GM21576 (cell line): Measurements from ENCODE around the gene F7.
"Not testable (repeated sequence)": the region's sequence is repeated elsewhere in the genome, so short reads cannot be mapped to it uniquely, and the experiment has no call there.

Source experiments
- ATAC-seq: cut with Tn5 transposase; IDR thresholded peaks from one replicate; pipeline ENCODE4 v1.9.1; 2021; ENCODE audit warnings: mild to moderate bottlenecking, moderate library complexity; ENCODE audit not compliant: unreplicated experiment

Gene F7

GRCh38 chr13:113098162-113098732 lies 7.3 kb upstream of the F7 start:
- no peak for ATAC-seq

GRCh38 chr13:113099142-113099541 lies 6.4 kb upstream of the F7 start:
- ATAC-seq: no peak

- ATAC-seq: not testable (repeated sequence)
These were observed 3.3 kb upstream of the F7 start for GRCh38 chr13:113102302-113102701.

DNA sequence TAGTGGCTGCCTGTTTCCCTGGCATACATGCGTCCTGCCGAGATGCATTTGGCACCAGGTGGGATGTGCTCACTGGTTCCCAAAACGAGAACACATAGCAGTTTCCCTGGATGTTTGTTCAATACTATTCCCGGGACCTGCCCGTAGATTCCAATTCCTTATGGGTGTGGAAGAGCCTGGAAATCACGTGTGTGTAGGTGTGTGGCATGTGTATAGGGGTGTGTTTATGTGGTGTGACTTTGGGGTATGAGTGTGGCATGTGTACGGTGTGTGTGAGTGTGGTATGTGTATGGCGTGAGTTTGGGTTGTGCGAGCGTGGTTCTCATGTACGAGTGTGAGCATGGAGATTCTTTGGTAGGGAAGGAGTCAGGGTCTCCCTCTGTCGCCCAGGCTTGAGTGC lies 2.9 kb upstream of the F7 start:
- no peak for ATAC-seq

DNA sequence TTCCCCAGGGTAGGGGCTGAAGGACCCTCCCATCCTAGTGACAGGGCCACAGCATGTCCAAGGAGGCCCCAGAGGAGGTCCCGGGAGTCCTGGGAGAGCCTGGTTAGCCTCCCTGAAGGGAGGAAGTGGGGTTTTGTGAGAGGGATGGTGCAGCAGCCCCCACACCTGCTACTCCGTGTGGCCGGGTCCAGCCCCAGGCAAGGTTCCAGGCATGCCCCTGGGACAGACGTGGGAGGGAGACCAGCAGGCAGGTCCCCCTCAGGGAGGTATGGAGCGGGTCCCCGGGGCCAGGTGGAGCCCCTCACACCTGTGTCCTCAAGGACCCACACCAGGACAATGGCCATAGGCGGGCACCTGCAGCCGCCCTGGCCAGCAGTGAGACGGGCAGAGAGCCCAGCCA lies 1.9 kb upstream of the F7 start:
- ATAC-seq: no peak

DNA sequence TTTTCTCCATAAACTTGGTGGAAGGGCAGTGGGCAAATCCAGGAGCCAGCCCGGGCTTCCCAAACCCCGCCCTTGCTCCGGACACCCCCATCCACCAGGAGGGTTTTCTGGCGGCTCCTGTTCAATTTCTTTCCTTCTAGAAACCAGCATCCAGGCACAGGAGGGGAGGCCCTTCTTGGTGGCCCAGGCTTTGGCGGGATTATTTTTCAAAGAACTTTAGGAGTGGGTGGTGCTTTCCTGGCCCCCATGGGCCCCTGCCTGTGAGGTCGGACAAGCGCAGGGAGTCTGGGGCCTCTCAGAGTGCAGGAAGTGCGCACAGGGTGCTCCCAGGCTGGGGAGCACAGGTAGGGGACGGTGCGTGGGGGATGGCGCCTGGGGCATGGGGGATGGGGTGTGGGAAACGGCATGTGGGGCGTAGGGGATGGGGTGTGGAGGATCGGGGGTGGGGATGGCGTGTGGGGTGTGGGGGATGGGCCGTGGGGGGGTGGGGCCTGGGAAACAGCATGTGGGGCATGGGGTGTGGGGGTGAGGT lies 396 bp downstream of the F7 start:
- ATAC-seq: no peak

- no peak for ATAC-seq
These were observed 1.2 kb downstream of the F7 start for GRCh38 chr13:113106711-113107351.

DNA sequence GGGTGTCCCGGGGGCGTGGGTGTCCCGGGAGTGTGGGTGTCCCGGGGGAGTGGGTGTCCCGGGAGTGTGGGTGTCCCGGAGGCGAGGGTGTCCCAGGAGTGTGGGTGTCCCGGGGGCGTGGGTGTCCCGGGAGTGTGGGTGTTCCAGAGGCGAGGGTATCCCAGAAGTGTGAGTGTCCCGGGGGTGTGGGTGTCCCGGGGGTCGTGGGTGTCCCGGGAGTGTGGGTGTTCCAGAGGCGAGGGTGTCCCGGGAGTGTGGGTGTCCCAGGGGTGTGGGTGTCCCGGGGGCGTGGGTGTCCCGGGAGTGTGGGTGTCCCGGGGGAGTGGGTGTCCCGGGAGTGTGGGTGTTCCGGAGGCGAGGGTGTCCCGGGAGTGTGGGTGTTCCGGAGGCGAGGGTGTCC lies 2.9 kb downstream of the F7 start:
- ATAC-seq: not testable (repeated sequence)

GRCh38 chr13:113109151-113110047 lies 3.8 kb downstream of the F7 start:
- ATAC-seq: no peak

- no peak for ATAC-seq
These were observed 4.7 kb downstream of the F7 start for GRCh38 chr13:113110048-113110851.

GRCh38 chr13:113110852-113111315 lies 5.3 kb downstream of the F7 start:
- ATAC-seq: no peak

GRCh38 chr13:113111821-113112220 lies 6.2 kb downstream of the F7 start:
- ATAC-seq: not testable (repeated sequence)

DNA sequence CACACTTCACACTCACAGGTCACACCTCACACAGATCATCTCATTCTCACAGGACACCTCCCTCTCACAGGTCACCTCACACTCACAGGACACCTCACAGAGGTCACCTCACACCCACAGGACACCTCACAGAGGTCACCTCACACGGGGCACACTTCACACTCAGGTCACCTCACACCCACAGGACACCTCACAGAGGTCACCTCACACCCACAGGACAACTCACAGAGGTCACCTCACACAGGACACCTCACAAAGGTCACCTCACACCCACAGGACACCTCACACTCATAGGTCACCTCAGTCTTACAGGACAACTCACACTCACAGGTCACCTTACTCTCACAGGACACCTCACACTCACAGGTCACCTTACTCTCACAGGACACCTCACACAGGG lies 6.9 kb downstream of the F7 start:
- not testable (repeated sequence) for ATAC-seq

GRCh38 chr13:113112893-113113845 lies 7.6 kb downstream of the F7 start:
- ATAC-seq: no peak

DNA sequence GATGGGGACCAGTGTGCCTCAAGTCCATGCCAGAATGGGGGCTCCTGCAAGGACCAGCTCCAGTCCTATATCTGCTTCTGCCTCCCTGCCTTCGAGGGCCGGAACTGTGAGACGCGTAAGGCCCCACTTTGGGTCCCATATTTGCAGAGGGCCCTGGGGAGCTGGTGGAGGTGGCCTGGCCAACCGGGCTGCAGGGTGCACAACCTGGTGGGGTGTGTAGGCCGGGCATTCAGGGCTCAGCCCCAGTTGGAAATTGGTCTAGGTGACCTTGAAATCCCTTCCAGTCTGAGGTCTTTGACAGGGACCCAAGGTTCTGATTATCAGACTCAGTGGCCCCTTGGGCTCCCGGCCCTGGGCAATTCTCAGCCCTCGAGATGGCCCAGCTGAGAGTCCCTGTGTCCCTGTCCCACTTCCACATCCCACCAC lies 8.3 kb downstream of the F7 start:
- ATAC-seq: no peak

DNA sequence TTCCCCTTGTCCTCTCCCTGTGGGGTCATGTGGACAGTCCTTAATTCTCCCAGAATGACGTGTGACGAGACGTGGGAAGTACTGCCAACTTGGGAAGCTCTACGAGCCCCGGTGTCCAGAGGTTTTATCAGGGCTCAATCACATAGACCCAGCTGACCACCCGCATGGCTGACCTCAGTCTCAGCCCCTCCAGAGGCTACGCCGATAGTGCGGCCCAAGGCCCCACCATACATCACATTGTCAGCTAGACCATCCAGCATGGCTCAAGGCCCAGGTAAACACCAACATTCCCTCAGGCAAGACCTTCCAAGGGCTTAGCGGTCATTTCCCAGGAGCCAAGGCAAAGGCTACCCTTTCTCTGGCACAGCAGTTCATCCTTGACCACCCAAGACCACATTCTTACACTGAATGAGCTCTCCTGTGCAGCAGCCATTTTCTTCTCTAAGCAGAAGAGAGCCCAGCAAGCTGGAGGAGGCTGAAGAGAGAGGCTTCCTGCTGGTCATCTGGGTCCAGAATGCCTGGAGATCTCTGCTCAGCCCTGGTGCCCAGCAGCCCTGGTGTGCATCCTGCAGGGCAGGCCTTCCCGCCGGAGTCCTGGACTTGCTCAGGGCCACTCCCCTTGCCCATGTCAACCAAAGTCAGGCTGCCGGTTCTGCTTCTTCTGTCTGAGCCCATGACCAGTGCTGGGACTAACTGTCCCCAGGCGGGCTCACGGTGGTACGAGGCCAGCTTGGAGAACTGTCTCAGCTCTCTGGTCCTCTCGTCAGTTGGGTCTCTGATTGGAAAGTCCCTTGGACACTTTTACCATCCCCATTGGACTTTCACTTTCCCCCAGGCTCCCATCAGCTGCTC lies 9.1 kb downstream of the F7 start:
- ATAC-seq: no peak

DNA sequence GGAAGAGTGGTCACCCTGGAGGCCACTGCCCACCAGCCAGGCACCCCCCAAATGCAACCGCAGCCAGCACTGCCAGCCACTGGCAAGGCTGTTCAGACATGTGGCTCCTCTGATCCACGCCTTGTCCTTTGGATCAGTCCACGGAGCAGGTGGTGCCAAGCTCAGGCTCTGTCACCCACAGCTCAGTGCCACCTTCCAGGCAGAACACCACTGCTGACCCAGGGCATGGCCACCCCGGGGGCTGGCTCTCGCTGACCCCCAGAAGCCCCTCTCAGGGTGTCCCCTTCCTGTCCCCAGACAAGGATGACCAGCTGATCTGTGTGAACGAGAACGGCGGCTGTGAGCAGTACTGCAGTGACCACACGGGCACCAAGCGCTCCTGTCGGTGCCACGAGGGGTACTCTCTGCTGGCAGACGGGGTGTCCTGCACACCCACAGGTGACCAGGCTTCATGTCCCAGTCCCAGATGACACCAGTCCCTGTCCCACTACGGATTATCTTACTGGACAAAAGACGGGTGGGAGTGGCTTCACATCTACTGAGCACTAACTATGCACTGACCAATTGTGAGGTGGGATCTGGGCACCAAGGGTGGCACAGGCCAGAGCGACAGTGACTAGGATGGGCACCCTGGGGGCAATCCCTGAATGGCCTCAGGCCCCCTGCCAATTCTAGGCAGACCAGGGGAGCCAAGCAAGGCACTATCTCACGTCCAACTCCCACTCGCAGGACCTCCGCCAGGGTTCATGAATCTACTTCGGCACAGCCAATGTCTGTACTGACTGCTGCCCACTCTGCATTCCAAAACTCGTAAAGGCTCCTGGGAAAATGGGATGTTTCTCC lies 10.0 kb downstream of the F7 start:
- ATAC-seq: no peak
